Skeletal muscle cell (primary cell): ENCODE measurements around the gene SCAF8.
"Not testable (repeated sequence)": the region's sequence is repeated elsewhere in the genome, so short reads cannot be mapped to it uniquely, and the experiment has no call there.

Experiments
- DNase-seq: peaks from one replicate; pipeline ENCODE4 v3.0.0-alpha.2; 2010; ENCODE audit warnings: low read depth
- H3K4me3 ChIP-seq: 2 replicates; pipeline ENCODE4 v1.5.1; 2011; ENCODE audit warnings: low read depth, mild to moderate bottlenecking, control low read depth, low read length, moderate library complexity

Gene SCAF8

GRCh38 chr6:154768280-154768679 lies 35.1 kb downstream of the SCAF8 start:
- no peak overlapping the region for H3K4me3 ChIP-seq
- no peak for DNase-seq

GRCh38 chr6:154773610-154774089 lies 40.4 kb downstream of the SCAF8 start:
- no peak overlapping the region for H3K4me3 ChIP-seq
- DNase-seq: no peak

GRCh38 chr6:154779157-154779556 lies 45.9 kb downstream of the SCAF8 start:
- H3K4me3 ChIP-seq: not testable (repeated sequence)

GRCh38 chr6:154782193-154782592 lies 49.0 kb downstream of the SCAF8 start:
- H3K4me3 ChIP-seq: no peak overlapping the region
- no peak for DNase-seq

More at GRCh38 chr6:154779157-154779556, 45.9 kb downstream of the SCAF8 start:
- DNase-seq: not testable (repeated sequence)

GRCh38 chr6:154783229-154783628 lies 50.0 kb downstream of the SCAF8 start:
- DNase-seq: no peak
- no peak overlapping the region for H3K4me3 ChIP-seq

- H3K4me3 ChIP-seq: no peak overlapping the region
- no peak for DNase-seq
These were observed 51.9 kb downstream of the SCAF8 start for GRCh38 chr6:154785075-154785474.

- no peak for DNase-seq
- no peak overlapping the region for H3K4me3 ChIP-seq
These were observed 53.1 kb downstream of the SCAF8 start for GRCh38 chr6:154786144-154786868.

- no peak overlapping the region for H3K4me3 ChIP-seq
- DNase-seq: peak; percentile 10
These were observed 58.5 kb downstream of the SCAF8 start for GRCh38 chr6:154791556-154792317.

GRCh38 chr6:154792325-154792724 lies 59.1 kb downstream of the SCAF8 start:
- DNase-seq: no peak
- no peak overlapping the region for H3K4me3 ChIP-seq

GRCh38 chr6:154792761-154793160 lies 59.5 kb downstream of the SCAF8 start:
- no peak overlapping the region for H3K4me3 ChIP-seq
- DNase-seq: no peak

- no peak overlapping the region for H3K4me3 ChIP-seq
- DNase-seq: no peak
These were observed 63.3 kb downstream of the SCAF8 start for GRCh38 chr6:154796484-154796883.

GRCh38 chr6:154797857-154798256 lies 64.6 kb downstream of the SCAF8 start:
- no peak for DNase-seq
- H3K4me3 ChIP-seq: no peak overlapping the region

- no peak overlapping the region for H3K4me3 ChIP-seq
- no peak for DNase-seq
These were observed 67.1 kb downstream of the SCAF8 start for GRCh38 chr6:154800338-154800737.

GRCh38 chr6:154805288-154805911 lies 72.2 kb downstream of the SCAF8 start:
- peak; percentile 14 for DNase-seq
- H3K4me3 ChIP-seq: no peak overlapping the region

- DNase-seq: no peak
- no peak overlapping the region for H3K4me3 ChIP-seq
These were observed 73.6 kb downstream of the SCAF8 start for GRCh38 chr6:154806804-154807203.

GRCh38 chr6:154811663-154812062 lies 78.4 kb downstream of the SCAF8 start:
- not testable (repeated sequence) for DNase-seq, H3K4me3 ChIP-seq

GRCh38 chr6:154814063-154814462 lies 80.8 kb downstream of the SCAF8 start:
- DNase-seq: no peak
- H3K4me3 ChIP-seq: no peak overlapping the region

GRCh38 chr6:154815938-154816820 lies 83.0 kb downstream of the SCAF8 start:
- no peak overlapping the region for H3K4me3 ChIP-seq
- DNase-seq: peak; percentile 25

- no peak overlapping the region for H3K4me3 ChIP-seq
- DNase-seq: no peak
These were observed 87.9 kb downstream of the SCAF8 start for GRCh38 chr6:154821099-154821498.
